Astrocyte of the spinal cord (primary cell): ENCODE measurements around the gene ASGR2.
"Not testable (repeated sequence)": the region's sequence is repeated elsewhere in the genome, so short reads cannot be mapped to it uniquely, and the experiment has no call there.

Experiments
- DNase-seq: peaks from one replicate; pipeline ENCODE4 v3.0.0; 2011; ENCODE audit warnings: low read depth, low spot score
- H3K4me3 ChIP-seq: 2 replicates; pipeline ENCODE4 v1.5.1; 2011; ENCODE audit warnings: low read depth, mild to moderate bottlenecking, low read length, moderate library complexity
- CTCF ChIP-seq: IDR thresholded peaks from 2 replicates; pipeline ENCODE4 v1.5.1; 2012; ENCODE audit warnings: low read depth, mild to moderate bottlenecking, low read length, inconsistent platforms
- in situ Hi-C: cut with HindIII; loops from 2 replicates; pipeline ENCODE4 v1.10.0; 2017; ENCODE audit warnings: low sequenced_read_pairs

ASGR2 gene

DNA sequence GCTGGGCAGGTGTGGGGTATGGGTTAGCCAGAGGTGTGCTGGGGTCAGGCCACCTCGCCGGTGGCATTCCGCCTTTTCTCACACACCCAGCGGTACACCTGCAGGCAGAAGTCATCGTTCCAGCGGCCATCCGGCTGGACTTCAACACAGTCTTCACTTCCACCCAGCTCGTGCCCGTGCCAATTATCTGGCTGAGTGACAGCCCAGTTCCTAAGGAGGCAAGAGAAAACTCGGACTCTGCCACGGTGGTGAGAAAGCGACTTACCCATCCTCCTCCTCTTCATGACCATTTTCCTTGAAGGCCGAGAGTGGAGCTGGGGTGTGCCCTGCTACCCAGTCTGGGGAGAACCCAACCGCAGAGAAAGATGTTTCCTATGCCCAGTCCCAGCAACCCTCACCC, 13.1 kb downstream of the ASGR2 start:
- TF ChIP-seq CTCF, result no peak
- in situ Hi-C loops, result no loop called here
- no peak overlapping the region for H3K4me3 ChIP-seq
- DNase-seq, result no peak

GRCh38 chr17:7100641-7101379, 13.8 kb downstream of the ASGR2 start:
- H3K4me3 ChIP-seq, in situ Hi-C loops, DNase-seq: not testable (repeated sequence)

GRCh38 chr17:7098802-7099459, 15.7 kb downstream of the ASGR2 start:
- H3K4me3 ChIP-seq, result no peak overlapping the region
- in situ Hi-C loops, result no loop called here
- TF ChIP-seq CTCF, result no peak
- DNase-seq, result no peak

GRCh38 chr17:7097940-7098339, 16.7 kb downstream of the ASGR2 start:
- no peak overlapping the region for H3K4me3 ChIP-seq
- in situ Hi-C loops, result no loop called here
- TF ChIP-seq CTCF, result no peak
- DNase-seq, result no peak

DNA sequence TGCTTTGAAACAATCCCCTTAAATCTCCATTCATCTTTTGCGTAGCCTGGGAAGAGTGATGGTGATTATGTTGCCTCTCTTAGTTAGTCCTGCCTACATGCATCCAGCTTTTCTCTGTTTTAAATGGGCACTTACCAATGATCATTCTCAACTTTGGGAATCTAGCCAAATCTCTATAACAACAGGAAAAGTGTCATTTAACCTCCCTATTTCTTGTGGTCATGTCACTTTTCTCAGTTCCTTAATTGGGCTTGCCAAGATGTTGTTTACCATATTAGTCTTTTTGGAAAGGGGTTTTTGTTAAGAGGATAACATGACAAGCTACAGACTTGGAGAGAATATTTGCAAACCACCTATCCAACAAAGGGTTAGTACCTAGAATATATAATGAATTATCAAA, 19.0 kb downstream of the ASGR2 start:
- in situ Hi-C loops, result no loop called here
- H3K4me3 ChIP-seq, result no peak overlapping the region

DNA sequence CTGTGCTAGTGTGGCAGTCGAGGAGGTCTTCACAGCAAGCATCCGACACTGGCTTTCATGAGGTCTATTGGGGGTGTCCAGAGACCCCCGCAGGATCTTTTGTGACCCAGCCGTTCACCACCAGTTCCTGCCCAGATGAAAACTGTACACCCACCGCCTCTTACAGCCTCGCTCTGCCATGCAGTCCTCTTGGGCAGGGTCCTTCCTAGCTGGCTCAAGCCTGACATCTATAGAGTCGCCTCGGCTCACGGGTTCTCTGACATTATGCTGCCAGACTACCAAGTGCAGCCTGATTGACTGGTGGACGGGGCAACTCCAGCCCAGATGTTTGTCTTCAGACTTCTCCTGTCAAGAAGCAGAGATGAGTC, 20.0 kb downstream of the ASGR2 start:
- in situ Hi-C loops, result no loop called here
- TF ChIP-seq CTCF, result no peak
- no peak for DNase-seq
- H3K4me3 ChIP-seq, result no peak overlapping the region

More for the DNA sequence above, 19.0 kb downstream of the ASGR2 start:
- no peak for TF ChIP-seq CTCF
- DNase-seq, result no peak

DNA sequence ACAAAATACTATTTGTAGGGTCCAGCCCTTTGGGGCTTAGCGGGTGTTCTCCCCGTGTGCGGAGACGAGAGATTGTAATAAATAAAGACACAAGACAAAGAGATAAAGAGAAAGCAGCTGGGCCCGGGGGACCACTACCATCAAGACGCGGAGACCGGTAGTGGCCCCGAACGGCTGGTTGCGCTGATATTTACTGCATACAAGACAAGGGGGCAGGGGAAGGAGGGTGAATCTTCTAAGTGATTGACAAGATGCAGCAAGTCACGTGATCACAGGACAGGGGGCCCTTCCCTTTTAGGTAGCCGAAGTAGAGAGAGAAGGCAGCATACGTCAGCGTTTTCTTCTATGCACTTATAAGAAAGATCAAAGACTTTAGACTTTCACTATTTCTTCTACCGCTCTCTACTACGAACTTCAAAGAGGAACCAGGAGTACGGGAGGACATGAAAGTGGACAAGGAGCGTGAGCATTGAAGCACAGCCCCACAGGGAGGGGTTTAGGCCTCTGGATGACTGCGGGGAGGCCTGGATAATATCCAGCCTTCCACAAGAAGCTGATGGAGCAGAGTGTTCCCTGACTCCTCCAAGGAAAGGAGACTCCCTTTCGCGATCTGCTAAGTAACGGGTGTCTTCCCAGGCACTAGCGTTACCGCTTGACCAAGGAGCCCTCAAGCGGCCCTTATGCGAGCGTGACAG, 23.2 kb downstream of the ASGR2 start:
- DNase-seq, result not testable (repeated sequence)

DNA sequence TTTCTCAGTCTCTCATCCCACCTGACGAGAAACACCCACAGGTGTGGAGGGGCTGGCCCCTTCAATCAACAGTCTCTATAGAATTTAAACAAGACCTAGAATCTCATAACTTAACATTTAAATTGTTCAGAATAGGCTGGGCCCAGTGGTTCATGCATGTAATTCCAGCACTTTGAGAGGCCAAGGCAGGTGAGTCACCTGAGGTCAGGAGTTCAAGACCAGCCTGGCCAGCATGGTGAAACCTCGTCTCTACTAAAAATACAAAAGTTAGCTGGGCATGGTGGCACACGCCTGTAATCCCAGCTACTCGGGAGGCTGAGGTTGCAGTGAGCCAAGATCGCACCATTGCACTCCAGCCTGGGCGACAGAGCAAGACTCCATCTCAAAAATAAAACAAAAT, 25.1 kb downstream of the ASGR2 start:
- in situ Hi-C loops, result not testable (repeated sequence)

More for the DNA sequence above, 23.2 kb downstream of the ASGR2 start:
- in situ Hi-C loops, H3K4me3 ChIP-seq: not testable (repeated sequence)

DNA sequence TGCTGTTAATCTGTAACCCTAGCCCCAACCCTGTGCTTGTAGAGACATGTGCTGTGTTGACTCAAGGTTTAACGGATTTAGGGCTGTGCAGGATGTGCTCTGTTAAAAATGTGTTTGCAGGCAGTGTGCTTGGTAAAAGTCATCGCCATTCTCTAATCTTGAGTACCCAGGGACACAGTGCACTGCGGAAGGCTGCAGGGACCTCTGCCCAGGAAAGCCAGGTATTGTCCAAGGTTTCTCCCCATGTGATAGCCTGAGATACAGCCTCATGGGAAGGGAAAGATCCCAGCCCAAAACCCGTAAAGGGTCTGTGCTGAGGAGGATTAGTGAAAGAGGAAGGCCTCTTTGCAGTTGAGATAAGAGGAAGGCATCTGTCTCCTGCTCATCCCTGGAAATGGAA, 26.2 kb downstream of the ASGR2 start:
- H3K4me3 ChIP-seq, in situ Hi-C loops, DNase-seq: not testable (repeated sequence)

More for the DNA sequence above, 25.1 kb downstream of the ASGR2 start:
- DNase-seq, H3K4me3 ChIP-seq: not testable (repeated sequence)
